ENCODE measurements around the gene MAPKAPK2.

MAPKAPK2 gene

GRCh38 chr1:206704226-206704625, 19.5 kb downstream of the MAPKAPK2 start:
- no peak for DNase-seq (ENCODE audit: low read depth)

DNA sequence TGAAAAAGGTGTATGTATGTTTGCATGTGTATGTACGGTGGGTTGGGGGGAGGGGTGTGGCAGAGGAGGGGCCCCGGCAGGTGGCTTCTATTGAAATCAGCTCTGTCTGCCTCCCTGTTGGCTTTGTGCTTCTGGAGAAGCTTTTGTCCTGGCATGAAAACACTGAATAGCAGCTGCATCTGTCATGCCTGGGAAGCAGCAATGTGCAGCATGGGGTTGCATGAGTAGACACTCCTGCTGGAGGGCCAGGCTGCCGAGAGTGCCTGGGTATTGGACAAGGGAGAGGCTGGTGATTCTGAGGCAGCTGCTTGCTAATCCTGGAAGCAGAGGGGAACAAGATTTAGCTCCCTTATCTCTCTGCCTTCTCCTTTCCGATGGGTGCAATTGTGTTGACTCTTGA, 20.5 kb downstream of the MAPKAPK2 start:
- no peak for DNase-seq (ENCODE audit: low read depth)

DNA sequence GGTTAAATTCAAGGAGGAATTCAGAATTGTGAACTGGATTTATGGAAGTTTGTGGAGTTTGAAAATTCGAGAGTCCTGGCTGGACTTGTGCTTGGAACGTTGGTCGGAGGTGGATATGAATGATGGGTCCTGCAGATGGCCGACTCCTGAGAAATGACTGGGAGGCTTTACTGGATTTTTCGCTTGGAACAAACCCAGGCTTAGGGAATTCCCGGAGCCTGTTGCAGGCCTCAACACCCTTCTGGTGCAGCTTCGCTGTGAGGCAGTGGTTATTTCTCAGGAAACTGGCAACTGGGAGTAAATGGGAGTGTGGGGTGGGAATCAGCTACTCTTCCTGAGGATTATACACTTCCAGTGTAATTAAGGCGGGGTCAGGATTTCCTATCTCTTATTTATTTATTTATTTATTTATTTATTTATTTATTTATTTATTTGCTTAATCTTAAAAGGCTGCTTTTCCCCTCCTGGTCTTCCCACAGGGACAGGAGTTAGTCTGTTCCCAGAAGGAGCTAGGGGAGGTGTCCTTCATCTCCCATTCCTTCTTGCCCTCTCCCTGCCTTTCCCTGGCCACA, 21.1 kb downstream of the MAPKAPK2 start:
- no peak for DNase-seq (ENCODE audit: low read depth)

GRCh38 chr1:206706298-206706791, 21.6 kb downstream of the MAPKAPK2 start:
- DNase-seq (ENCODE audit: low read depth), result peak; percentile 86

GRCh38 chr1:206706806-206707366, 22.2 kb downstream of the MAPKAPK2 start:
- no peak for DNase-seq (ENCODE audit: low read depth)

GRCh38 chr1:206708058-206708457, 23.4 kb downstream of the MAPKAPK2 start:
- no peak for DNase-seq (ENCODE audit: low read depth)

DNA sequence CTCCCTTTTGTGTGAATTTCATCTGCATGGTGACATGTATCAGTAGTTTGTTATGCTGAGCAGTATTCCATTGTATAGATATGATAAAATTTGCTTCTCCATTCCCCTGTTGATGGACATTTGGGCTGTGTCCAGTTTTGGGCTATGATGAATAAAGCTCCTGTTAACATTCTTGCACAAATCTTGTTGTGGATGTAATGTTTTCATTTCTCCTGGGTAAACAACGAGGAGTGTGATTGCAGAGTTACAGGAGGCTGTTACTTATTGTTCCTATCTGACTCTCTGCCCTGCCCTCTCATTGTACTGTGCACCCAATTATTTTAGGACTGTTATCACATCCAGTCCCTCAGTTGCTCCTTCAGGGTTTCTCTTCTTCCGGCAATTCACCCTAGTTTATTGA, 24.2 kb downstream of the MAPKAPK2 start:
- no peak for DNase-seq (ENCODE audit: low read depth)

- no peak for DNase-seq (ENCODE audit: low read depth)
These were observed 24.6 kb downstream of the MAPKAPK2 start for GRCh38 chr1:206709322-206709721.

DNA sequence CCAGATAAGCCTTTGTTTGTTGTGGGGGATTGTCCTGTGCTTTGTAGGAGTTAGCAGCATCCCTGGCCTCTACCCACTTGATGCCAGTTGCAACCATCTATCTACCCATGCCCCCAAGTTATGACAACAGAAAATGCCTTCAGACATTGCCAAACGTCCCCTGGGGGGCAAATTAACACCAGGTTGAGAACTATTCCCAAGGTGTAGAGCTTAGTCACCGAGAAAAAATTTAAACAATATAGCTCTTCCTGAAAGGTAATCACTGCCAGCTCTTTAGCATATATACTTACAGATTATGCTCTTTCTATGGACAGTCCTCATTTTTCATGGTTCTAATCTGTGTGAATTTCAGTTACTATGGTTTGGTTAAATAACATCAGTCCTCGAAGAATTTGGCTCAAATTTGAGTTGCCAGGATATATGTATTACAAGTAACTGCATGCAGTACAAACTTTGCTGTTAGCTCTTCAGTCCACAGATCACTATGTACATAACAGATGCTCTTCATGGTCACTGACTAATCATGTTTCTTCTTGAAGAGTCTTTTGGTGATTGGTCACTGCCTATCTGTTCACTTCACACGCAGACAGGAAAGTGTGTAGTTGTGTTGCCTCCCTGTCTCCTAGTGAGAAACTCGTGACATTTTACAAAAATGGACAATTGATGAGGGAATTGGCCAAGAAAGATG, 25.2 kb downstream of the MAPKAPK2 start:
- no peak for DNase-seq (ENCODE audit: low read depth)

DNA sequence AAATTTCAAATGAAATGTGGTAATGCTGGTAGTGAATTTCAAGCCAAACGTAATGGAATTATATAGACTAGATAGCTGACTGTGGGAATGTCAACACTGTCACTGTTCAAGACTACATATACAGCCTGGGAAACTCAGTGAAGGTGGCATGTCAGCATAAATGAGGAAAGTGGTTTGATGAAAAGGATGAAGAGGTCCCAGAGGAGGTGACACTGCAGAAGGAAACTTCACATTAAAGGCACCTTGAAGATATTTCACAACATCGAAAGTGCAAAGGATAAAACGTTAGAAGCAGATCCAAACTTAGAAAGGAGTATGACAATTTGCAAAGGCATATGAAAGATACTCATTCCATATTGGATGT, 25.7 kb downstream of the MAPKAPK2 start:
- no peak for DNase-seq (ENCODE audit: low read depth)

- DNase-seq (ENCODE audit: low read depth), result no peak
These were observed 28.4 kb downstream of the MAPKAPK2 start for GRCh38 chr1:206713070-206713469.

GRCh38 chr1:206713910-206714312, 29.2 kb downstream of the MAPKAPK2 start:
- no peak for DNase-seq (ENCODE audit: low read depth)

DNA sequence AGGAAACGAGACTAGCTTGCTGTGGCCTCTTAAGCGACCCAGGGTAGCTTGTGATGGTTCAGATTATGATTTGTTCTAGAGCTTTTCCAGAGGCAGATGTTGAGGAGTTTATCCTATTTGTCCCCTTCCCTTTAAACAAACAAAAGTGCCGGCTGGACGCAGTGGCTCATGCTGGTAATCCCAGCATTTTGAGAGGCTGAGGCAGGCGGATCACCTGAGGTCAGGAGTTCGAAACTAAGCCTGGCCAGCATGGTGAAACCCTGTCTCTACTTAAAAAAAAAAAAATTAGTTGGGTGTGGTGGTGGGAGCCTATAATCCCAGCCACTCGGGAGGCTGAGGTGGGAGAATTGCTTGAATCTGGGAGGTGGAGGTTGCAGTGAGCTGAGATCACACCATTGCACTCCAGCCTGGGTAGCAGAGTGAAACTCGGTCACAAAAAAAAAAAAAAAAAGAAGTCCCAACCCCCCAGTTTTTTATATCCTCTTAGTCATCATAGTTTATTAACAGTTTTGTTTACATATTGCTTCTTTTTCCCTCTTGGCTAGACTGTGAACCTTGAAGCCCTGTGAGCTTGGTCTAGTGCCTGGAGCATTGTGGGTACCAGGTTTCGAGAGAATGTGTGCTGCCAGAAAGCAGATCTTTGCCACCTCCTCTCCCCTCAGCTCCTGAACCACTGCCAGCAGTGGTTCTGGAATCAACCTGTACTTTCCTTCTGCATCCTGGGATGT, 29.8 kb downstream of the MAPKAPK2 start:
- DNase-seq (ENCODE audit: low read depth), result no peak

DNA sequence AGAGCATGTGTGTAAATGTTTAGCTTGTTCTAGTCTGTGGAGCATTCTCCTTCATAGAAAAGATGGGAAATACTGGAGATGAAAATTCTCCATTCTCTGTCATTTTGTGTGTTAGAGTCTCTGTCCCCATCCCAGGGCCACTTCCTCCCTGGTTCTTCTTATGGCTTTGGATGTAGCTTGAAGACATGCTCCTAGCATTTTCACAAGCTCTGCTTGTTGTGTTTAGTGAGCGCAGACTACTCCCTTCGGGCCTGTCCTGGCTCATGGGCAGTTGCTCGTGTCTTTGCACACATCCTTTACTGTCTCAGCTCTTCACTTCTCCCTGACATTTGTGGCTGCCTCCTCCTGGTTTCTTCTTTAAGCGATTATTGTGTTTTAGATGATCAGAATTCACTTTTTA, 30.4 kb downstream of the MAPKAPK2 start:
- DNase-seq (ENCODE audit: low read depth), result no peak

- no peak for DNase-seq (ENCODE audit: low read depth)
These were observed 30.9 kb downstream of the MAPKAPK2 start for GRCh38 chr1:206715552-206716158.

- no peak for DNase-seq (ENCODE audit: low read depth)
These were observed 31.6 kb downstream of the MAPKAPK2 start for GRCh38 chr1:206716159-206716869.

DNA sequence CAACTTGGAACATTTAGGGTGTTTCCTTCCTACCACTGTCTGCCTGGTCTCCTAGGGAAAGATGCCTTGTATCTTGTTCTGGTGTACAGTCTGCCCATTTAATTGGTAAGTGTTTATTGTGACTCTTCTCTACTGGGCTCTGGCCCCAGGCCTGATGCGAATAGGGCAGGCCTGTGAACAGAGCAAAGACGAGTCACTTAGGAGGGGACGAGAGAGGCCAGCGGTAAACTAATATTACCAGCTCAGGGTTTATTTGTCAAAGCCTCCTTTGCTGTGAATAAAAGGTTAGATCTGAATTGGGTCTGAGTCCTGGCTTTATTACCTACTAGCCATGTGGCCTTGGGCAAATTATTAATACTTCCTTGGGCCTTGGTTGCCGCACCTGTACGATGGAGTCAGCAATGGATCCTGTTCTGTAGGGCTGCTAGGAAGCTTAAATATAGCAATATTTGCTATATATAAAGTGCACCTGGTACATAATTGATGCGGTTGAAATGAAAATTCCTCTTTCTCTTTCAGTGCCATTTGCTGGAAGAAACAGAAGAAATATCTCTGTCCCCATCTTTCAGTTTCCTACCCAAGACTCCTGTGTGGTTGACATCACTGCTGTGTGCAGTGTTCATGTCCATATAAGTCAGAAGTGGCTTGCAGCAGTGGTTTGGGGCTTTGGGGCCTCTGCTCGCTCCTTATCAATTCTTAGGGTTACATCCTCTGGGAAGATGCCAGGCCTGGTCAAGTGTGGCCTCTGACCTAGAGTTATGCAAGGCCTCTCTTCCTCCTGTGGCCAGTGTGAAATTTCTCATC, 32.4 kb downstream of the MAPKAPK2 start:
- no peak for DNase-seq (ENCODE audit: low read depth)

- no peak for DNase-seq (ENCODE audit: low read depth)
These were observed 32.9 kb downstream of the MAPKAPK2 start for GRCh38 chr1:206717674-206717989.

DNA sequence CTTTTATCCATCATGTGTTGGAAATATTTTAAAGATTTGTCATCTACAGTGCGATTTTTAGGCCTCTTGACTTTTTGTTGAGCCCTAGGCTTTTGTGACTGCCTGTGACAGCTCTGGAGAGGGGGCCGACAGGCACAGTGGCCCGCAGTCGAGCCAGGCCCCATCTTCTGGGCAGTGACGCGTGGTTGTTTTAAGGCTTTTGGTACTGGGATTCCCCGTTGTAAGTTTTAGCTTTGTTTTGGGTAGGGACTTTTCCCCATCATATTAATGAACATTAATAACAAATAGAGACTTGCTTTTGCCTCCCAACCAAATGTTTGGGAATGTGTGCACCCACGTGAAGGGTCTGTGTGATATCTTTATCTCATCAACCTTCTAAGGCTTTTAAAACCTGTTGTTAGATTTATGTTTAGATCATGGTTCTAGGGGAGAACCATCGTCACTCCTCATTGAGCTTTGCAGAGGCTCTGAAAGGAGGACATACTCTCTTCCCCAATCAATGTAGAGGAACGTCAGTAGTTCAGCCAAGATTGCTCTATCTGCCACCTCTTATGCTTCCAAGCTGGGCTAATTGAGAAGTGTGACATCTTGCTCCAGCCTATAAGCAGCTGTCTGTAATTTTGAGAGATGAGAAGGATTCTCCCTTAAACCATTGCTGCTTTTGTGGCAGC, 34.6 kb downstream of the MAPKAPK2 start:
- no peak for DNase-seq (ENCODE audit: low read depth)

DNA sequence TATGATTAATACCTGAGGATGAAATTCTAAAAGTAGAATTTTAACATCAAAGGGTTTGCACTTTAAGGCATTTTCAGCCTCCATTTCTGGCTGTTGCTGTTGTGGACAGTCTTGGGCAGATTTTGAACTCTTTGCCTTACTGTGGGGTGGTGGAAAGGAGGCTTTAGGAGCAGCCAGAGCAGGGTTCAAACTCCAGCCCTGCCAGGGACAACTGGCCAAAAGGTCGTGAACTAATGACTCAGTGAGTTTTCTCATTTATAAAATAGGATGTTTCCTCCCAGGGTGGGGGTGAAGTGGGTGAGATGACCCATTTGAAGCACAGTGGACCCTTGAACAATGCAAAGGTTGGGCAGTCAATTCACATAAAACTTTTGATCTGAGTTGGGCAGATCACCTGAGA, 36.7 kb downstream of the MAPKAPK2 start:
- no peak for DNase-seq (ENCODE audit: low read depth)
